ENCODE results near the gene CBX5. TPM values are rescaled to one million over a fixed set of nuclear protein-coding genes. Genes with fewer than 3 reads are reported as not detected.

Gene CBX5
- total and polyA plus RNA-seq, 12 donors: 13.4 to 53.5 (median 49.1) TPM

DNA sequence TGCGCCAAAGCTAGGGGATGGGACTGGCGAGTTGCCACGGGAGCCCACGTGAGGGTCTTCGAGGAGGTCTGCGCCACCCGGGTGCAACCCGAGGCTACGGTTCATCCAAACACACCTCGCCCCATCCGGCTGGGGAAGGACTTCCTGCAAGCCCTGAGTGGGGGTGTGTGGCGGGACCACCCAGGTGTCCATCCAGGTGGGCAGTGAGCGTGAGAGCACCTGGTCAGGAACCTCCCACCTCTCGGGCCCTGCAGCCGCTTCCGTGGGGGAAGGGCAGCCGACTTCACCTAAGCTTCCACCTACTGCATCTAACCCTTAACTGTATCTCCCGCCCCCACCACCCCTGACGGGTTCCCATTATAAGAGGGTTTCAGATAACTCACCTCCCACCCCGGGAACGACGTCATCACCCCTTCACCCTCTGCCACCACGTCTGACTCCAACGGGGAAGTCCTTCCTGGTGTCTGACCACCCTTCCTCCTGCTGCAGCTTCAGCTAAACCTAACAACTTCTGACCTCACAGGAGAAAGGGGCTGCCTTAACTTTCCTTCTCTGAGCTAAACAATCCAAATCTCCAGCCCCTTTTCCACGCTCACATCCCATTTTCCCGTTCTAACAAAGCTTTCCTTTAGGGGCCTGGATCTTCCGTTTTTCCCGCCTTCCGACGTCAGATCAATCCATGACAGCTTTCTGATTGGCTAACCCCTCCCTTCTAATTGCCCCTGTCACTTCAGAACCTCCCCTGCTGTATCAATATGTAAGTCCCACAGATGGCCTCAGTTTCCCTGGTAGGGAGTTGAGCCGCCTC, 63.7 kb downstream of the CBX5 start:
- intact Hi-C loops (cut with DNase I): loop anchor here in 4 of 10 donors (5.0 to 10.0 kb wide), 4 partner anchors 106 to 151 kb away; partner anchors contain the start of genes COPZ1 (in 1 of the 4) and GPR84 (in 1 of the 4)
- Histone ChIP-seq H3K4me1 (peaks cover 2 to 49% (median 24%) of the 10 kb centered on the region in 9 donors), H3K9me3 (no peaks in the 10 kb centered on the region), H3K27me3 (peaks cover 0 to 71% (median 26%) of the 10 kb centered on the region in 7 donors), H3K36me3 (no peaks in the 10 kb centered on the region), H3K27ac (peak overlapping the region in 1 of 10 donors; percentile 56), H3K4me3 (peak overlapping the region in 7 of 10 donors; percentile 24 to 54 (median 43))
- DNase-seq: peak in 1 of 2 donors; percentile 30
- 13 to 15% methylated on average over 31 of the region's 31 CpGs for WGBS, 2 donors
- TF ChIP-seq, protein P1, sequence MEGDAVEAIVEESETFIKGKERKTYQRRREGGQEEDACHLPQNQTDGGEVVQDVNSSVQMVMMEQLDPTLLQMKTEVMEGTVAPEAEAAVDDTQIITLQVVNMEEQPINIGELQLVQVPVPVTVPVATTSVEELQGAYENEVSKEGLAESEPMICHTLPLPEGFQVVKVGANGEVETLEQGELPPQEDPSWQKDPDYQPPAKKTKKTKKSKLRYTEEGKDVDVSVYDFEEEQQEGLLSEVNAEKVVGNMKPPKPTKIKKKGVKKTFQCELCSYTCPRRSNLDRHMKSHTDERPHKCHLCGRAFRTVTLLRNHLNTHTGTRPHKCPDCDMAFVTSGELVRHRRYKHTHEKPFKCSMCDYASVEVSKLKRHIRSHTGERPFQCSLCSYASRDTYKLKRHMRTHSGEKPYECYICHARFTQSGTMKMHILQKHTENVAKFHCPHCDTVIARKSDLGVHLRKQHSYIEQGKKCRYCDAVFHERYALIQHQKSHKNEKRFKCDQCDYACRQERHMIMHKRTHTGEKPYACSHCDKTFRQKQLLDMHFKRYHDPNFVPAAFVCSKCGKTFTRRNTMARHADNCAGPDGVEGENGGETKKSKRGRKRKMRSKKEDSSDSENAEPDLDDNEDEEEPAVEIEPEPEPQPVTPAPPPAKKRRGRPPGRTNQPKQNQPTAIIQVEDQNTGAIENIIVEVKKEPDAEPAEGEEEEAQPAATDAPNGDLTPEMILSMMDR (IDR thresholded peaks at IDR 0.05): no peak
- ATAC-seq: no peak

DNA sequence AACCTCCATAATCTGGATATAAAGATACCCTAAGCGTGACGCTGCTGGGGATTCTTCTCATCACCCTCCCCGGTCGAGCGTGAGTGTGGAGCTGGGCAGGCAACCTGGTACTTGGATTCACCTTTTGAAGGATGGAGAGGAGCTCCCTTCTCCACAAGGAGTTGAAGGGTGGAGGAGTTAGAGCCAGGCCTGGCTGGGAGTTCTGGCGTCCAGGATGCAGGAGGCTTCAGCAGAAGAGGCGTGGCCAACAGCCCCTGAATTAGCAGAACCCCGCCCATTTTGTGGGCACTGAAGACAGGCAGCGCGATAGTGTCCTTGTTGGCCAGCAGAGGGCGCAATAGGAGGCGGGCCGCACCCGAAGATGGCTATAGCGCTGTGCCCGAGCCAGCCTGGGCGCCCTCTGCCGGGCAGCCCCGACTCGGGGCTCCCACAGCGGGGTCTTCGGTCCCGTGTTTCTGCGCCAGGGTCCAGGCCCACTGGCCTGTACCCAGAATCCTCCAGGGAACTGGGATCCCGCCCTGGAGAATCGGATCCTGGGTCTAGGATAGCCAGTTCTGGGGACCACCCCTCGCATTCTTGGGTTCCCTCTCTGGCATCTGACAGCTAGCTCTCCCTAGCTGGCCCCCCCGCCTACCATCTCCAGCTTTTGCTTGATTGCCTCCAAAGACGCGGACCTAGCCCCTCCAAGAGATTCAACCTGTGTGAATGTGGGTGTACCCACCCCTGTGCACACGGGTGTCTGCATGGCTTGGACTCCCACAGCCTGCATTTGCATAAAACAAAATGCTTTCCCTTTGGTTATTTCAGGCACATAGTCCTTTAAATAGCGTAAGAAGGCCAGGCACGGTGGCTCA, 65.1 kb downstream of the CBX5 start:
- Histone ChIP-seq H3K4me1 (peaks cover 2 to 40% (median 24%) of the 10 kb centered on the region in 9 donors), H3K4me3 (peak overlapping the region in 7 of 10 donors; percentile 7 to 36 (median 23)), H3K27ac (no peak overlapping the region), H3K36me3 (no peaks in the 10 kb centered on the region), H3K27me3 (peaks cover 0 to 85% (median 37%) of the 10 kb centered on the region in 7 donors), H3K9me3 (no peaks in the 10 kb centered on the region)
- TF ChIP-seq, protein P1 (IDR thresholded peaks at IDR 0.05): peak; percentile 91 to 100 (median 98)
- peak; percentile 79 to 92 (median 88) for ATAC-seq
- WGBS, 2 donors: 19% methylated on average over 33 of the region's 33 CpGs
- intact Hi-C loops (cut with DNase I): loop anchor here in 4 of 10 donors (5.0 to 10.0 kb wide), 4 partner anchors 108 to 153 kb away; partner anchors contain the start of genes COPZ1 (in 1 of the 4) and GPR84 (in 1 of the 4)
- DNase-seq: peak; percentile 82 to 87

DNA sequence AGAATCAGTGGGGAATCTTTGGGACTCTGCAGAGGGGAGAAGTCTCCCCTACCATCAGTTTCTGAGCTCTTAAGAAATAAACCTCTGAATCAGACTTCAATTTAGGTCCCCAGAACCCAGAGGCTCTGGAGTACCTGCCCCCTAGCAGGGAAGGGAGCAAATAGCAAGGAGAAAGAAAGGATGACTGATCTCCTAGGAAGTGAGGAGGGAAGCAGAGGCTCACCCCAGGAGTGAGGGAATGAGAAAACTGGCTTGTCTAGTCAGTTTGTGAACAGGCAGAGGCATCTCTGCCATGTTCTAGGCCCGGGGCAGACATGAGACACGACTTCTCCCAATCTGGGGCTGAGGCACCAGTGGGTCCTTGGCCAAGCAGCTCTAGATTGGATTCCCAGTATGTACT, 66.8 kb downstream of the CBX5 start:
- intact Hi-C loops (cut with DNase I): loop anchor here in 1 of 10 donors (10.0 kb wide), 1 partner anchor 112 kb away; the partner anchor contains the start of gene COPZ1
- Histone ChIP-seq H3K4me1 (peaks cover 2 to 39% (median 23%) of the 10 kb centered on the region in 9 donors), H3K9me3 (no peaks in the 10 kb centered on the region), H3K27me3 (peaks cover 4 to 89% (median 51%) of the 10 kb centered on the region in 7 donors), H3K36me3 (no peaks in the 10 kb centered on the region), H3K27ac (no peak overlapping the region), H3K4me3 (no peak overlapping the region)
- DNase-seq (no peak), ATAC-seq (no peak)
- 76 to 83% methylated on average over 2 of the region's 2 CpGs for WGBS, 2 donors
- TF ChIP-seq, protein P1 (IDR thresholded peaks at IDR 0.05): no peak

DNA sequence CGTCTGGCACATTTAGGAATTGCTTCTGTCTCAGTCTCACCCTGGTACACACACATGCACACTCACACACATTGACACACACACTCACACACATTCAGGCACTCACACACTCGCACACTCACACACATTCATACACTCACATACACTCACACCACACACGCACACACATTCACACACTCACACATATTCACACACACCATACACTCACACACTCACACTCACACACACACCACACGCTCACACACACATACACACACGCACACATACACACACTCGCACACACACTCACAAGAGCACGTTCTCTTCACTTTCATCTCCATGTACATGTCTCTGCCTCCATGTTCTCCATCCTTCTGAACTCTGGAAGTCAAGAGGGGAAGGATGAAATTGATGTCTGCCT, 68.0 kb downstream of the CBX5 start:
- DNase-seq: no peak
- H3K9me3 ChIP-seq: no peaks in the 10 kb centered on the region
- intact Hi-C loops (cut with DNase I): loop anchor here in 1 of 10 donors (10.0 kb wide), 1 partner anchor 113 kb away; the partner anchor contains the start of gene COPZ1

More for the DNA sequence above, 68.0 kb downstream of the CBX5 start:
- 85 to 93% methylated on average over 7 of the region's 7 CpGs for WGBS, 2 donors
- Histone ChIP-seq H3K4me3 (no peak overlapping the region), H3K27me3 (peaks cover 4 to 93% (median 49%) of the 10 kb centered on the region in 7 donors), H3K27ac (no peak overlapping the region), H3K4me1 (peaks cover 2 to 28% (median 12%) of the 10 kb centered on the region in 9 donors), H3K36me3 (no peaks in the 10 kb centered on the region)
- TF ChIP-seq, protein P1 (IDR thresholded peaks at IDR 0.05): no peak
- ATAC-seq: no peak

Measured in heart right ventricle (tissue), 16 donors.